ENCODE measurements around the gene PPP1R36.

Gene PPP1R36

GRCh38 chr14:64634558-64634957 is 84.8 kb downstream of the PPP1R36 start:
- no peaks in the 10 kb centered on the region for H3K9me3 ChIP-seq (ENCODE audit: insufficient read depth, low read depth, low read length)
- no peaks in the 10 kb centered on the region for H3K27me3 ChIP-seq (ENCODE audit: insufficient read depth, low read length, poor library complexity, severe bottlenecking)
- H3K79me2 ChIP-seq (ENCODE audit: insufficient read depth, low read length): no peaks in the 10 kb centered on the region
- no peaks in the 10 kb centered on the region for H4K20me1 ChIP-seq (ENCODE audit: insufficient read depth, low read length, poor library complexity, severe bottlenecking)
- no peak for TF ChIP-seq CTCF (conservative IDR thresholded peaks at IDR 0.05; ENCODE audit: low read length)
- no peak for TF ChIP-seq EZH2phosphoT487 (IDR thresholded peaks at IDR 0.05; ENCODE audit: borderline replicate concordance)
- no peaks in the 10 kb centered on the region for H3K36me3 ChIP-seq (ENCODE audit: insufficient read depth, low read length)
- no peaks in the 10 kb centered on the region for H3K9me2 ChIP-seq (replicated peaks; ENCODE audit: low read depth, low read length)
- no peaks in the 10 kb centered on the region for H3F3A ChIP-seq (ENCODE audit: low read depth)
- H3K4me2 ChIP-seq (ENCODE audit: low read depth, low read length, poor library complexity, severe bottlenecking): no peak overlapping the region
- no peaks in the 10 kb centered on the region for H3K4me1 ChIP-seq (ENCODE audit: insufficient read depth, low read length, poor library complexity, severe bottlenecking)
- H3K9ac ChIP-seq (ENCODE audit: low read depth, low read length, poor library complexity, severe bottlenecking): no peak overlapping the region
- H3K4me3 ChIP-seq (ENCODE audit: low read length, poor library complexity, severe bottlenecking): no peak overlapping the region
- no peak overlapping the region for H2AFZ ChIP-seq (ENCODE audit: low read length)

GRCh38 chr14:64636208-64636979 is 86.6 kb downstream of the PPP1R36 start:
- Histone ChIP-seq H3K4me3 (ENCODE audit: low read length, poor library complexity, severe bottlenecking) (no peak overlapping the region), H3K9me3 (ENCODE audit: insufficient read depth, low read depth, low read length) (no peaks in the 10 kb centered on the region), H3F3A (ENCODE audit: low read depth) (no peaks in the 10 kb centered on the region), H3K9me2 (replicated peaks; ENCODE audit: low read depth, low read length) (no peaks in the 10 kb centered on the region), H3K79me2 (ENCODE audit: insufficient read depth, low read length) (no peaks in the 10 kb centered on the region), H3K4me1 (ENCODE audit: insufficient read depth, low read length, poor library complexity, severe bottlenecking) (no peaks in the 10 kb centered on the region), H3K9ac (ENCODE audit: low read depth, low read length, poor library complexity, severe bottlenecking) (no peak overlapping the region), H3K27me3 (ENCODE audit: insufficient read depth, low read length, poor library complexity, severe bottlenecking) (no peaks in the 10 kb centered on the region), H2AFZ (ENCODE audit: low read length) (peak overlapping the region; percentile 87), H4K20me1 (ENCODE audit: insufficient read depth, low read length, poor library complexity, severe bottlenecking) (no peaks in the 10 kb centered on the region), H3K36me3 (ENCODE audit: insufficient read depth, low read length) (no peaks in the 10 kb centered on the region), H3K4me2 (ENCODE audit: low read depth, low read length, poor library complexity, severe bottlenecking) (peak overlapping the region; percentile 21)
- TF ChIP-seq EZH2phosphoT487 (IDR thresholded peaks at IDR 0.05; ENCODE audit: borderline replicate concordance): no peak
- TF ChIP-seq CTCF (conservative IDR thresholded peaks at IDR 0.05; ENCODE audit: low read length): peak; percentile 94

- no peaks in the 10 kb centered on the region for H3K27me3 ChIP-seq (ENCODE audit: insufficient read depth, low read length, poor library complexity, severe bottlenecking)
- no peaks in the 10 kb centered on the region for H3K79me2 ChIP-seq (ENCODE audit: insufficient read depth, low read length)
- no peak overlapping the region for H3K4me3 ChIP-seq (ENCODE audit: low read length, poor library complexity, severe bottlenecking)
- TF ChIP-seq CTCF (conservative IDR thresholded peaks at IDR 0.05; ENCODE audit: low read length): no peak; the same call in 1 of the 2 replicates
- TF ChIP-seq EZH2phosphoT487 (IDR thresholded peaks at IDR 0.05; ENCODE audit: borderline replicate concordance): no peak
- peak overlapping the region; percentile 87; the same call in 1 of the 2 replicates for H2AFZ ChIP-seq (ENCODE audit: low read length)
- no peaks in the 10 kb centered on the region for H4K20me1 ChIP-seq (ENCODE audit: insufficient read depth, low read length, poor library complexity, severe bottlenecking)
- no peaks in the 10 kb centered on the region for H3K9me3 ChIP-seq (ENCODE audit: insufficient read depth, low read depth, low read length)
- no peak overlapping the region for H3K9ac ChIP-seq (ENCODE audit: low read depth, low read length, poor library complexity, severe bottlenecking)
- no peaks in the 10 kb centered on the region for H3K36me3 ChIP-seq (ENCODE audit: insufficient read depth, low read length)
- no peaks in the 10 kb centered on the region for H3F3A ChIP-seq (ENCODE audit: low read depth)
- H3K4me2 ChIP-seq (ENCODE audit: low read depth, low read length, poor library complexity, severe bottlenecking): peak overlapping the region; percentile 21
- H3K9me2 ChIP-seq (replicated peaks; ENCODE audit: low read depth, low read length): no peaks in the 10 kb centered on the region
- no peaks in the 10 kb centered on the region for H3K4me1 ChIP-seq (ENCODE audit: insufficient read depth, low read length, poor library complexity, severe bottlenecking)
These were observed 87.2 kb downstream of the PPP1R36 start for GRCh38 chr14:64636980-64637429.
